ENCODE data around the gene MGST3.

GRCh38 chr1:165703648-165704047, 72.6 kb downstream of the MGST3 start:
- TF ChIP-seq CTCF (IDR thresholded peaks at IDR 0.05) (no peak), POLR2A (IDR thresholded peaks at IDR 0.05) (no peak)

Data from body of pancreas (tissue), 4 donors.